Keratinocyte (primary cell): ENCODE measurements around the gene MRTFA. TPM values are rescaled to one million over a fixed set of nuclear protein-coding genes. Genes with fewer than 3 reads are reported as not detected.

Experiments
- DNase-seq: peaks from one replicate; pipeline ENCODE4 v3.0.0-alpha.2; 2011; ENCODE audit warnings: low read depth, missing footprints, low spot score
- FAIRE-seq: peaks from 2 replicates; lab custom pipeline; 2011; peaks lifted over from hg19 to GRCh38; lab: Jason Lieb, UNC
- H2AFZ ChIP-seq: 2 replicates; pipeline ENCODE4 v1.6.0; 2012; ENCODE audit warnings: low read length, control low read depth, inconsistent platforms; ENCODE audit not compliant: control insufficient read depth
- H3K27ac ChIP-seq: 2 replicates; pipeline ENCODE4 v1.5.1; 2011; ENCODE audit warnings: low read length; ENCODE audit not compliant: control insufficient read depth, insufficient read depth
- H3K27me3 ChIP-seq: 3 replicates; pipeline ENCODE4 v1.6.0; 2011; ENCODE audit warnings: low read length; ENCODE audit not compliant: control insufficient read depth, insufficient read depth; ENCODE audit errors: extremely low read depth
- H3K36me3 ChIP-seq, 2 experiments: 2 replicates in 1 of 2; 3 replicates in 1 of 2; pipeline ENCODE4 v1.5.1; 2011; ENCODE audit warnings: low read length in 2 of 2, mild to moderate bottlenecking in 1 of 2; ENCODE audit not compliant: control insufficient read depth in 2 of 2, insufficient read depth in 2 of 2; ENCODE audit errors: extremely low read depth in 1 of 2
- H3K4me1 ChIP-seq: 3 replicates; pipeline ENCODE4 v1.5.1; 2011; ENCODE audit warnings: low read length; ENCODE audit not compliant: control insufficient read depth, insufficient read depth; ENCODE audit errors: extremely low read depth
- H3K4me2 ChIP-seq: 3 replicates; pipeline ENCODE4 v1.6.0; 2011; ENCODE audit warnings: low read depth, low read length; ENCODE audit not compliant: control insufficient read depth, insufficient read depth; ENCODE audit errors: extremely low read depth
- H3K4me3 ChIP-seq, 3 experiments: fragments of 200-600 bp in 1 of 3; sonication (generic) in 1 of 3; 2 replicates in 2 of 3; 3 replicates in 1 of 3; pipeline ENCODE4 v1.5.1; 2011 to 2016; ENCODE audit warnings: low read length in 3 of 3, mild to moderate bottlenecking in 3 of 3, control low read depth in 2 of 3, inconsistent platforms in 1 of 3, low read depth in 1 of 3, mixed read lengths in 1 of 3, mixed run types in 1 of 3, moderate library complexity in 1 of 3; ENCODE audit not compliant: control insufficient read depth in 2 of 3, insufficient read depth in 2 of 3; ENCODE audit errors: extremely low read depth in 1 of 3
- H3K79me2 ChIP-seq: 2 replicates; pipeline ENCODE4 v1.6.0; 2012; ENCODE audit warnings: low read length; ENCODE audit not compliant: control insufficient read depth, insufficient read depth
- H3K9ac ChIP-seq: 3 replicates; pipeline ENCODE4 v1.6.0; 2011; ENCODE audit warnings: low read length; ENCODE audit not compliant: control insufficient read depth, insufficient read depth; ENCODE audit errors: extremely low read depth
- H3K9me1 ChIP-seq: 3 replicates; pipeline ENCODE4 v1.6.0; 2011; ENCODE audit warnings: low read length; ENCODE audit not compliant: control insufficient read depth, insufficient read depth; ENCODE audit errors: extremely low read depth
- H3K9me3 ChIP-seq: 2 replicates; pipeline ENCODE4 v1.5.1; 2012; ENCODE audit warnings: low read depth, low read length; ENCODE audit not compliant: control insufficient read depth
- H4K20me1 ChIP-seq: 3 replicates; pipeline ENCODE4 v1.6.0; 2011; ENCODE audit warnings: low read length; ENCODE audit not compliant: control insufficient read depth, insufficient read depth; ENCODE audit errors: extremely low read depth
- EZH2 ChIP-seq: IDR thresholded peaks from one replicate; pipeline ENCODE4 v1.6.1; 2012; ENCODE audit warnings: inconsistent platforms, mild to moderate bottlenecking, low read length, moderate library complexity
- dilution Hi-C: fragments of 300-500 bp; cut with MboI; formaldehyde crosslinking; loops from one replicate; pipeline ENCODE4 v1.7.0; 2020; ENCODE audit warnings: low sequenced_read_pairs; ENCODE audit not compliant: extremely low pct_ligation_motif_present
- polyA plus RNA-seq, 5 experiments: library from polyadenylated mRNA; depleted of rRNA in 3 of 5; stranded (reverse) in 3 of 5; stranded (forward) in 1 of 5; unstranded in 1 of 5; fragments of >200 nt; gene quantifications; 1 replicate in 1 of 5; 2 replicates in 3 of 5; 3 replicates in 1 of 5; pipeline versions ENCODE4 v1.2.1 to v1.2.3, GENCODE V29; 2011 to 2012; ENCODE audit warnings: missing spikeins in 2 of 5, low read depth in 1 of 5, low replicate concordance in 1 of 5
- TF ChIP-seq, protein P1 (sequence below), 3 experiments: IDR thresholded peaks in 1 of 3; conservative IDR thresholded peaks in 1 of 3; optimal IDR thresholded peaks in 1 of 3; 2 replicates in 2 of 3; 3 replicates in 1 of 3; pipeline versions ENCODE3 to v1.5.1; 2011; ENCODE audit warnings: low read length in 3 of 3, mild to moderate bottlenecking in 3 of 3, moderate library complexity in 2 of 3, control low read depth in 1 of 3, inconsistent platforms in 1 of 3; ENCODE audit not compliant: insufficient read depth in 2 of 3; ENCODE audit errors: extremely low read depth in 1 of 3

Gene MRTFA
- polyA plus RNA-seq, 1 donor (not counting 4 experiments of a cell fraction or from before 2014, with no cell fraction given) = 6.5 TPM

DNA sequence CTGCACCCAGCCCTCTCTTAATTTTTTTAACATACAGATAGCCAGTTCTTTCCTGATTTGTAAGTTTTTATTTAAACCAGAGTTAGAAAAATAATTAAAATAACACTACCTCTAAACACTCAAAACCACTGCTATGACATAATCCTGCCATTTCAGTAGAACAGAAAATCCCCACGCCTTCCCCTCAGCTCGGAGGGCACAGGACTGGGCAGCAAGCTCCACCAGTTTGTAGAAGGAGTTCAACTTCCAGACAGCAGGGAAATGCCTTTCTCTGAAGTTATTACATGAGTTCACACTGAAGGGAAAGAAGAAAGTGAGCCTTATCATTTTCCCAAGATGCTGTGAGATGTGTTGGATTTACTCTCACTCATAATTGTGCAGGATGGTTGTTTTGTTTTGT is 114.4 kb downstream of the MRTFA start:
- H4K20me1 ChIP-seq = no peaks in the 10 kb centered on the region
- TF ChIP-seq, protein P1, sequence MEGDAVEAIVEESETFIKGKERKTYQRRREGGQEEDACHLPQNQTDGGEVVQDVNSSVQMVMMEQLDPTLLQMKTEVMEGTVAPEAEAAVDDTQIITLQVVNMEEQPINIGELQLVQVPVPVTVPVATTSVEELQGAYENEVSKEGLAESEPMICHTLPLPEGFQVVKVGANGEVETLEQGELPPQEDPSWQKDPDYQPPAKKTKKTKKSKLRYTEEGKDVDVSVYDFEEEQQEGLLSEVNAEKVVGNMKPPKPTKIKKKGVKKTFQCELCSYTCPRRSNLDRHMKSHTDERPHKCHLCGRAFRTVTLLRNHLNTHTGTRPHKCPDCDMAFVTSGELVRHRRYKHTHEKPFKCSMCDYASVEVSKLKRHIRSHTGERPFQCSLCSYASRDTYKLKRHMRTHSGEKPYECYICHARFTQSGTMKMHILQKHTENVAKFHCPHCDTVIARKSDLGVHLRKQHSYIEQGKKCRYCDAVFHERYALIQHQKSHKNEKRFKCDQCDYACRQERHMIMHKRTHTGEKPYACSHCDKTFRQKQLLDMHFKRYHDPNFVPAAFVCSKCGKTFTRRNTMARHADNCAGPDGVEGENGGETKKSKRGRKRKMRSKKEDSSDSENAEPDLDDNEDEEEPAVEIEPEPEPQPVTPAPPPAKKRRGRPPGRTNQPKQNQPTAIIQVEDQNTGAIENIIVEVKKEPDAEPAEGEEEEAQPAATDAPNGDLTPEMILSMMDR (optimal IDR thresholded peaks at IDR 0.05 in 1 of 3, IDR thresholded peaks at IDR 0.05 in 1 of 3, conservative IDR thresholded peaks at IDR 0.05 in 1 of 3; ENCODE audit: extremely low read depth in 1 of 3, insufficient read depth in 2 of 3, low read length in 3 of 3) = no peak
- TF ChIP-seq EZH2 = no peak
- DNase-seq (no peak), FAIRE-seq (no peak)
- dilution Hi-C loops = no loop called here
- H3K27me3 ChIP-seq = no peaks in the 10 kb centered on the region
- H3K79me2 ChIP-seq = peaks cover 64% of the 10 kb centered on the region
- H3K36me3 ChIP-seq = peaks cover 3 to 14% of the 10 kb centered on the region in 2 experiments
- H3K4me1 ChIP-seq = peaks cover 14% of the 10 kb centered on the region
- H3K4me3 ChIP-seq = no peak overlapping the region
- no peak overlapping the region for H3K9ac ChIP-seq
- H3K9me1 ChIP-seq = no peaks in the 10 kb centered on the region
- no peak overlapping the region for H2AFZ ChIP-seq
- H3K9me3 ChIP-seq = no peaks in the 10 kb centered on the region
- H3K27ac ChIP-seq = no peak overlapping the region
- no peak overlapping the region for H3K4me2 ChIP-seq

DNA sequence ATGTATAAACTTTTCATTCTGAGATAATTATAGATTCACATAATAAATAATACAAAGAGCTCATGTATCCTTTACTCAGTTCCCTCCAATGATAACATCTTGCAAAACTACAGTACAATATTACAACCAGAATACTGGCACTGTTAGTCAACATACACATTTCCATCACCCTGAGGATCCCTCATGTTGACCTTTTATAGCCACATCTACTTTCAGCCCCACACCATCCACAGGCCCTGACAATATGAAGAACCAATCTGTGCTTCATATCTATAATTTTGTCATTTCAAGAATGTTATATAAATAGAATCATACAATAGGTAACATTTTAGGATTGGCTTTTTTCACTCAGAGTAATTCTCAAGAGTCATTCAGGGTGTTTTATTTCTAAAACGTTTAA is 115.5 kb downstream of the MRTFA start:
- Histone ChIP-seq H3K27ac (no peak overlapping the region), H3K4me1 (peaks cover 14% of the 10 kb centered on the region), H2AFZ (no peak overlapping the region), H3K9me1 (no peaks in the 10 kb centered on the region), H3K9me3 (no peaks in the 10 kb centered on the region), H4K20me1 (no peaks in the 10 kb centered on the region), H3K9ac (no peak overlapping the region), H3K27me3 (no peaks in the 10 kb centered on the region), H3K79me2 (peaks cover 57% of the 10 kb centered on the region), H3K4me2 (no peak overlapping the region), H3K4me3 (no peak overlapping the region), H3K36me3 (peaks cover 3 to 14% of the 10 kb centered on the region in 2 experiments)
- FAIRE-seq (no peak), DNase-seq (no peak)
- dilution Hi-C loops = no loop called here
- TF ChIP-seq, protein P1 (optimal IDR thresholded peaks at IDR 0.05 in 1 of 3, IDR thresholded peaks at IDR 0.05 in 1 of 3, conservative IDR thresholded peaks at IDR 0.05 in 1 of 3; ENCODE audit: extremely low read depth in 1 of 3, insufficient read depth in 2 of 3, low read length in 3 of 3) = no peak
- TF ChIP-seq EZH2 = no peak
